Measurements from ENCODE around the gene NLN.
"Not testable (repeated sequence)": the region's sequence is repeated elsewhere in the genome, so short reads cannot be mapped to it uniquely, and the experiment has no call there.

NLN gene

DNA sequence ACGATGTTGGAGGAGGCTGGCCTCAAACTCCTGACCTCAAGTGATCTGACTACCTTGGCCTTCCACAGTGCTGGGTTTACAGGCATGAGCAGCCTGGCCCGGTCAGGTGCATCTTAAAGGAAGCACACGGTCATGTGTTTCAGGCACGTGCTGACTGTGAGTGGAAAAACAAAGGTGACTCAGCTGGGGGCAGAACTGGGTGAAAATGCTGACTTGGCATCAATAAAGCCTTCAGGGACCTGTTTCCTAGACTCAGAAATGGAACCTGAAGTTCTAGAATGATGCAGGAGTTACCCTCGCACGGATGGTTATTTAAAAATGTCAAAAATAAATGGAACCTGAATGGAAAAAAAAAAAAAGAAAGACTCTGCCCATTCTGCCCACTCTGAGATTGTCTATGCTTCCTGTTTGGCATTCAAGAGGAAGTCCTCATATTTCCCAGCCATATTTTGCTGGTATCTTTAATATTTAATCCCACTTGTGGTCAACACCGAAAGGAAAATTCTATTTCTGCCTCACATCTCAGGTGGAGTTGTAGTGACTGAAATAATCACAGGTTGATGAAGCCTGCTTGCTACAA lies 12.3 kb downstream of the NLN start:
- not testable (repeated sequence) for DNase-seq

GRCh38 chr5:65734921-65735320 lies 12.9 kb downstream of the NLN start:
- DNase-seq: no peak

DNA sequence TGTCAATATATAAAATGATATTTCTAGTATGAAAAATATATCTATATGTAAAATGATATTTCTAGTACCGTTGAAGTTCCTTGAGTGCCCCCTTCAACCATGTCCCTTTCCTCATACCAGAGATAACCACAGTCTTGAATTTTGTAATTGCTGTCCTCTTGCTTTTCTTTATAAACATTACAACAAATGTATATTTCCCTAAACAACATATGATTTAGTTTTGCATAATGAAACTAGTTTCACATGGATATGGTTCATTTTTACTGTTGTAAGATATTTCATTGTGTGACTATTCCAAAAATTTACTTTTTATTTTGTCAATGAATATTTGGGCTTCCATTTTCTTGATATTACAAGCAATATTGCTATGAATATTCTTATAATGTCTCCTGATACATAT lies 14.0 kb downstream of the NLN start:
- DNase-seq: no peak

GRCh38 chr5:65737842-65738241 lies 15.8 kb downstream of the NLN start:
- DNase-seq: no peak

- no peak for DNase-seq
These were observed 16.3 kb downstream of the NLN start for GRCh38 chr5:65738305-65738704.

DNA sequence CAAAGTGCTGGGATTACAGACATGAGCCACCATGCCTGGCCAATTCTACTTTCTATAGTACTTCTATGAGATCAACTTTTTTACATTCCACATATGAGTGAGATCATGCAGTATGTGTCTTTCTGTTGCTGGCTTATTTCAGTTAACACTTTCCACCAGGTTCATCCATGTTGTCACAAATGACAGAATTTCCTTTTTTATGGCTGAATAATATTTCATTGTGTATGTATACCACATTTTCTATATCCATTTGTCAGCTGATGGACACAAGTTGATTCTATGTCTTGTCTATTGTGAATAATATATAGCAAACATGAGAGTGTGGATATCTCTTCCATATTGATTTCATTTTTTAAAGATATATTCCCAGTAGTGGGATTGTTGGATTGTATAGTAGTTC lies 17.2 kb downstream of the NLN start:
- DNase-seq: no peak

DNA sequence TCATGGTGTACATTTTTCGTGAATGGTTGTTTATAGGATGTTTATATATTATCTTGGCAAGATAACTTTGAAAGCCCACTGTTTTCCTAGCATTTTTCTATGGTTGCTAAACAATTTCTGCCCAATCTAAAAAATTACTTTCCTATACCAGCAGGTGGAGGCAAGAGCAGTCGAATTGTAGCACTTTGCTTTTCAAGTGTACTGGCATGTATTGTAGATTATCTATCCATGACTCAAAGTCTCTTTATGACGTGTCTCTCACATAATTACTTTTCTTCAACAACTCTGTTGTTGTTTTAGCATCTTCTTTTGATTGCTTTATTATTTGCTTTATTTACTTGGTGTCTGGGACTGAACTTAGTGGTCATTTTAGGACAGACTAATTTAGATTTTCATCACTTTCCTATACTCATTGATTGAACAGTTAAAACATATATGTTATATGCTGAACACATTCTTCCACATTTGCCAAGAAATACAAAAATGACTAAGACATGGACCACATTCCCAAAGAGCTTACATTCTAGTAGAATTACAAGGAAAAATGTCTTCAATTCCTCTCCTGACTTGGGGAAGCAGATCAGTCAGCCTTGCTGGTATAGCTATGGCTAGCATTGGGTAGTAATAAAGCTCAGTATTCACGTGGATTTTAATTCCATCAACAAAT lies 20.7 kb downstream of the NLN start:
- peak in 1 of 2 donors; percentile 32 for DNase-seq

- DNase-seq: no peak
These were observed 27.3 kb downstream of the NLN start for GRCh38 chr5:65749221-65749844.

- DNase-seq: no peak
These were observed 28.0 kb downstream of the NLN start for GRCh38 chr5:65749956-65750355.

- DNase-seq: no peak
These were observed 28.9 kb downstream of the NLN start for GRCh38 chr5:65750938-65751337.

DNA sequence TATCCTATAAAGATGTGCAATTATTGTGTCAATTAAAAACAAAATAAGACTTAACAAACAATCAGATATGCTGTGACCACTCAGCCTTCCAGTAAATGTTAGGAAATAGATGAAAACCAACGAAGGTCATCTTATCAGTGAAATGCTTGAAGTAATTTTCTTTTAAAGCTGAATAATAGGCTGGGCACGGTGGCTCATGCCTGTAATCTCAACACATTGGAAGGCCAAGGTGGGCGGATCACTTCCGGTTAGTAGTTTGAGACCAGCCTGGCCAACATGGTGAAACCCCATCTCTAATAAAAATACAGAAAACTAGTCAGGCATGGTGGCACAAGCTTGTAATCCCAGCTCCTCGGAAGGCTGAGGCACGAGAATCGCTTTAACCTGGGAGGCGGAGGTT lies 31.2 kb downstream of the NLN start:
- DNase-seq: no peak

GRCh38 chr5:65758546-65759144 lies 36.6 kb downstream of the NLN start:
- DNase-seq: no peak

DNA sequence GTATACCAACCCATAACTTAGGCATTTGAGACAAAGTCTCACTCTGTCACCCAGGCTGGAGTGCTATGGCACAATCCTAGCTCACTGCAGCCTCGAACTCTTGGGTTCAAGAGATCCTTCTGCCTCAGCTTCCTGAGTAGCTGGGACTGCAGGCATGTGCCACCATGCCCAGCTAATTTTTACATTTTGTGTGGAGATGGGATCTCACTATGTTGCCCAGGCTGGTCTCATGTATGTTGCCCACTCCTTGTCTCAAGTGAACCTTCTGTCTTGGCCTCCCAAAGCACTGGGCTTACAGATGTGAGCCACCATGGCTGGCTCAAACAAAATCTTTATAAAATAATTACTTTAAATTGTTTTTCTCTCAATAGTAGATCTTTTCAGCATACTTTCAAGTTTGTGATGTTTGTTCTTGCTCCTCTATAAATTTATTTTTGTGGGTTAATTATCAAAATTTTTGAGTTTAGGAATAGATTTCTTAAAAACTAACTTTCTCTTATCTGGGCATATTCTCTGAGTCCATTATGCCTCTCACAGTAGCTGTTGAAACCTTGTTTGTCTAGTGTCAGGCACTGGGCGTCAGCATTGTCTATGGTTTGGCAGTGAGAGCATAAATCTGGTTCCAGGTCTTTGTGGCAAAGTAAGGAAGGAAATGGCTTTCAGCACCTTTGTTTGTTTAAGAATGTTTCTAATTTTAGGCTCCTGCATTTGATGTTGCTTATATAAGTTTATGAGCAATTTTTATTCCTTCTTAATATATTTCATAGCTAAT lies 38.7 kb downstream of the NLN start:
- peak; percentile 64 to 78 for DNase-seq

DNA sequence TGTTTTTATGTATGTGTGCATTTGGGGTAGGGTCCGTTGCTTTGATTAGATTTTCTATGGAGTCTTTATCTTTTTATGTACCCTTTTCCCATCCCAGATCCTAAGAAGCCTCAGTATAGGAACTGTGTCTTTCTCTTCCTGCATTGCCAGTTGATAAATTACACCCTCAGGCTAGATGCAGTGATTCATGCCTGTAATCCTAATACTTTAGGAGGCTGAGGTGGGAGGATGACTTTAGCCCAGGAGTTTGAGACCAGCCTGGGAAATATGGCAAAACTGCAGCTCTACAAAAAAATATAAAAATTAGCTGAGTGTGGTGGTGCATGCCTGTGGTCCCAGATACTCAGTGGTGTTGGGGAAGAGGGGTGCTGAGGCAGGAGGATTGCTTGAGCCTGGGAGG lies 40.2 kb downstream of the NLN start:
- no peak for DNase-seq

DNA sequence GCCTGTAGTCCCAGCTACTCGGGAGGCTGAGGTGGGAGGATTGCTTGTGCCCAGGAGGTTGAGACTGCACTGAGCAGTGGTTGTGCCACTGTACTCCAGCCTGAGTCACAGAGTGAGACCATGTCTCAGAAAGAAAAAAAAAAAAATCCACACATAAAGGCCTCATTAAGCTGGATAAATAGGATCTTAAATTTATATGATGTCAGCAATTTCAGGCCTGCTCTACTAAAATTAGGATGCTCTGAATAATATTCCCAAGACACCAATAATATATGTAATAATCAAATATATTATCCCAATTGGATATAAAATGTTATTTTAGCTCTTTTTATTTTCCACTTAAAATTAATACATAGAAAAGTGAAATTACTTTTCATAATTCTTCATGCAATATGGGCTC lies 43.6 kb downstream of the NLN start:
- DNase-seq: no peak

DNA sequence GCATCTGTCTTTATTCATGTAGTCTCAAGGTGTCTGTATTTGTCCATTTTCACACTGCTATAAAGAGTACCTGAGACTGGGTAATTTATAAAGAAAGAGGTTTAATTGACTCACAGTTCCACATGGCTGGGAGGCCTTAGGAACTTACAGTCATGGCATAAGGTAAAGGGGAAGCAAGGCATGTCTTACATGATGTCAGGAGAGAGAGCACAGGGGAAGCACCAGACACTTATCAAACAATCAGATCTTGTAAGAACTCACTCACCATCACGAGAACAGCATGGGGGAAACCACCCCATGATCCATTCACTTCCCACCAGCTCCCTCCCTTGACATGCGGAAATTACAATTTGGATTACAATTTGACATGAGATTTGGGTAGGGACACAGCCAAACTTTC lies 44.2 kb downstream of the NLN start:
- DNase-seq: no peak

GRCh38 chr5:65766781-65767180 lies 44.8 kb downstream of the NLN start:
- DNase-seq: no peak

GRCh38 chr5:65767565-65767964 lies 45.6 kb downstream of the NLN start:
- DNase-seq: no peak

GRCh38 chr5:65768723-65769346 lies 46.8 kb downstream of the NLN start:
- DNase-seq: no peak

GRCh38 chr5:65769539-65769938 lies 47.5 kb downstream of the NLN start:
- no peak for DNase-seq

DNA sequence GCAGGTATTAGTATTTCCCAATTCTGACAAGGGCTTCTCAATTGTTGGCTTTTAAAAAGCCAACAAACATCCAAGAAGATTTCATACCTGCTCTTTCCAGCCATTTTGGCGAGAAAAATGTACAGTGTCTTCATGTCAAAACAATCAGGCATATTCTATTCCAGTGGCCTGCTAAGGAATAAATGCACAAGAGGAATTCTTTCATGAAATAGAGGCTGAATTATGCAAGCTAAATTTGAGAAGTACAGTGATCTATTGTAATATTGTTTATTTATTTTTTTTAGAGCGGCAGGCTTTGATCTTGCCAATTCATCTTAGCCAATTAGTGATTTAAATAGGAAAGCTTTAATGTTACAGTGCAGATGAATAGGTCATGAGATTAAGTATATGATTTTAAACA lies 49.3 kb downstream of the NLN start:
- no peak for DNase-seq

DNA sequence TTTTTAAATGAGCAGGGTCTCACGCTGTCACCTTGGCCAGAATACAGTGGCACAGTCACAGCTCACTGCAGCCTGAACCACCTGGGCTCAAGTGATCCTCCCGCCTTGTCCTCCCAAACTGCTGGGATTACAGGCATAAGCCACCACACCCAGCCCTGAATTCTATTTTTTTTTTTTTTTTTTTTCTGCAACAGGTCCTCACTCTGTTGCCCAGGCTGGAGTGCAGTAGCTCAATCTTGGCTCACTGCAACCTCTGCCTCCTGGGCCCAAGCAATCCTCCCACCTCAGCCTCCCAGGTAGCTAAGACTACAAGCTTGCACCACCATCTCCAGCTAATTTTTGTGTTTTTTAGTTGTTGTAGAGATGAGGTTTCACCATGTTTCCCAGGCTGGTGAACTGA lies 51.0 kb downstream of the NLN start:
- DNase-seq: not testable (repeated sequence)

GRCh38 chr5:65774346-65774745 lies 52.3 kb downstream of the NLN start:
- DNase-seq: no peak

Data from CD4-positive, alpha-beta T cell treated with Interleukin-1 beta for 1 hour (primary cell).